IMR-90 (cell line): ENCODE measurements around the gene ZNF362. TPM values are rescaled to one million over a fixed set of nuclear protein-coding genes. Genes with fewer than 3 reads are reported as not detected.

Experiments
- ATAC-seq: fragments of 200-7000 bp; cut with Tn5 transposase; 2 replicates; pipeline ENCODE4 v1.9.1; 2020; ENCODE audit warnings: low read depth, mild to moderate bottlenecking, moderate library complexity
- BruUV-seq: library from RNA; stranded (reverse); fragments of 400-500 nt; replicated peaks from 2 replicates; lab custom pipeline; 2021; lab: Mats Ljungman, UMichigan
- CTCF ChIA-PET: fragments of 300-600 bp; formaldehyde crosslinking; extraction: SDS; loops from one replicate; lab custom pipeline; 2021; ENCODE audit warnings: antibody characterized with exemption; lab: Yijun Ruan, JAX
- POLR2A ChIA-PET: fragments of 300-600 bp; sonication (Branson Sonifier 250); formaldehyde crosslinking; loops from one replicate; lab custom pipeline; 2022; ENCODE audit warnings: antibody characterized with exemption; ENCODE audit not compliant: unreplicated experiment; lab: Charles Lee
- DNase-seq: peaks from one replicate; pipeline ENCODE4 v3.0.0; 2013
- H2AFZ ChIP-seq: replicated peaks from 2 replicates; pipeline ENCODE3; 2013; ENCODE audit warnings: low read length, mild to moderate bottlenecking; ENCODE audit not compliant: poor library complexity
- H2AK5ac ChIP-seq: 2 replicates; pipeline ENCODE4 v1.6.1; 2013; ENCODE audit warnings: low read depth, low read length, inconsistent platforms
- H2AK9ac ChIP-seq: replicated peaks from 2 replicates; pipeline ENCODE3; 2013; ENCODE audit warnings: mild to moderate bottlenecking, low read depth, low read length, moderate library complexity; ENCODE audit not compliant: poor library complexity
- H2BK120ac ChIP-seq: 2 replicates; pipeline ENCODE4 v1.6.1; 2013; ENCODE audit warnings: low read depth, low read length, inconsistent platforms
- H2BK15ac ChIP-seq: 3 replicates; pipeline ENCODE4 v1.6.1; 2013; ENCODE audit warnings: low read depth, low read length, inconsistent platforms
- H2BK20ac ChIP-seq: 2 replicates; pipeline ENCODE4 v1.6.1; 2013; ENCODE audit warnings: low read depth, mild to moderate bottlenecking, inconsistent platforms, low read length, moderate library complexity
- H2BK5ac ChIP-seq: 2 replicates; pipeline ENCODE4 v1.6.1; 2013; ENCODE audit warnings: mild to moderate bottlenecking, low read depth, low read length, inconsistent platforms; ENCODE audit not compliant: poor library complexity, severe bottlenecking
- H3K14ac ChIP-seq: replicated peaks from 2 replicates; pipeline ENCODE4 v1.6.1; 2013; ENCODE audit warnings: low read depth, low read length, inconsistent platforms
- H3K18ac ChIP-seq: 2 replicates; pipeline ENCODE4 v1.6.1; 2013; ENCODE audit warnings: low read depth, low read length, control low read depth
- H3K23ac ChIP-seq: 2 replicates; pipeline ENCODE4 v1.6.1; 2013; ENCODE audit warnings: low read depth, low read length, inconsistent platforms
- H3K27ac ChIP-seq: 2 replicates; pipeline ENCODE4 v1.5.1; 2013; ENCODE audit warnings: mild to moderate bottlenecking, control low read depth, low read length; ENCODE audit not compliant: insufficient read depth
- H3K27me3 ChIP-seq: 2 replicates; pipeline ENCODE4 v1.6.1; 2013; ENCODE audit warnings: low read length; ENCODE audit not compliant: control insufficient read depth, insufficient read depth
- H3K36me3 ChIP-seq: 2 replicates; pipeline ENCODE4 v1.6.1; 2013; ENCODE audit warnings: low read length, mixed read lengths; ENCODE audit not compliant: control insufficient read depth, insufficient read depth
- H3K4ac ChIP-seq: 2 replicates; pipeline ENCODE4 v1.6.1; 2013; ENCODE audit warnings: low read depth, low read length, inconsistent platforms
- H3K4me1 ChIP-seq: 2 replicates; pipeline ENCODE4 v1.6.1; 2013; ENCODE audit warnings: low read length, mixed read lengths; ENCODE audit not compliant: control insufficient read depth, insufficient read depth
- H3K4me2 ChIP-seq: 2 replicates; pipeline ENCODE4 v1.6.1; 2013; ENCODE audit warnings: low read depth, mild to moderate bottlenecking, control low read depth, low read length, moderate library complexity
- H3K4me3 ChIP-seq: 2 replicates; pipeline ENCODE4 v1.5.1; 2013; ENCODE audit warnings: low read depth, mild to moderate bottlenecking, control low read depth, low read length, moderate library complexity; ENCODE audit not compliant: insufficient read depth
- H3K56ac ChIP-seq: 2 replicates; pipeline ENCODE4 v1.6.1; 2013; ENCODE audit warnings: low read length, inconsistent platforms; ENCODE audit not compliant: insufficient read depth; ENCODE audit errors: extremely low read depth
- H3K79me1 ChIP-seq, 2 experiments: 2 replicates each; pipeline ENCODE4 v1.6.1; 2013; ENCODE audit warnings: low read length in 2 of 2, inconsistent platforms in 1 of 2, low read depth in 1 of 2
- H3K9ac ChIP-seq: 2 replicates; pipeline ENCODE4 v1.6.1; 2013; ENCODE audit warnings: low read depth, low read length, control low read depth
- H3K9me1 ChIP-seq: 2 replicates; pipeline ENCODE4 v1.6.1; 2013; ENCODE audit warnings: low read length, inconsistent platforms; ENCODE audit not compliant: insufficient read depth
- H3K9me3 ChIP-seq: 2 replicates; pipeline ENCODE4 v1.6.1; 2013; ENCODE audit warnings: low read length; ENCODE audit not compliant: control insufficient read depth, insufficient read depth
- H4K20me1 ChIP-seq: 2 replicates; pipeline ENCODE4 v1.6.1; 2013; ENCODE audit warnings: low read length, inconsistent platforms; ENCODE audit not compliant: insufficient read depth
- H4K5ac ChIP-seq: 2 replicates; pipeline ENCODE4 v1.6.1; 2013; ENCODE audit warnings: mild to moderate bottlenecking, low read depth, low read length, control low read depth
- H4K8ac ChIP-seq, 2 experiments: 2 replicates each; pipeline ENCODE4 v1.6.1; 2013; ENCODE audit warnings: low read depth in 2 of 2, low read length in 2 of 2, control low read depth in 1 of 2, inconsistent platforms in 1 of 2
- H4K91ac ChIP-seq: 2 replicates; pipeline ENCODE4 v1.6.1; 2013; ENCODE audit warnings: low read depth, low read length, inconsistent platforms; ENCODE audit not compliant: insufficient read depth
- CHD1 ChIP-seq: IDR thresholded peaks from 2 replicates; pipeline ENCODE4 v1.6.1; 2012; ENCODE audit warnings: low read depth, low read length, improper control_type of control experiment
- CTCF ChIP-seq: conservative IDR thresholded peaks from 2 replicates; pipeline ENCODE4 v1.5.1; 2012; ENCODE audit warnings: mild to moderate bottlenecking, low read depth, low read length, improper control_type of control experiment
- ELK1 ChIP-seq: fragments of 150-350 bp; IDR thresholded peaks from 2 replicates; pipeline ENCODE4 v1.6.1; 2016; ENCODE audit warnings: low read depth, mild to moderate bottlenecking, low read length, moderate library complexity, borderline replicate concordance
- FOS ChIP-seq: fragments of 150-350 bp; IDR thresholded peaks from 2 replicates; pipeline ENCODE4 v1.6.1; 2016; ENCODE audit warnings: low read depth, low read length
- MAZ ChIP-seq: IDR thresholded peaks from 2 replicates; pipeline ENCODE4 v1.6.1; 2012; ENCODE audit warnings: low read depth, mild to moderate bottlenecking, low read length, improper control_type of control experiment, moderate library complexity, borderline replicate concordance
- MXI1 ChIP-seq: IDR thresholded peaks from 2 replicates; pipeline ENCODE4 v1.6.1; 2012; ENCODE audit warnings: low read depth, mild to moderate bottlenecking, low read length, moderate library complexity, borderline replicate concordance
- RAD21 ChIP-seq: IDR thresholded peaks from 2 replicates; pipeline ENCODE4 v1.6.1; 2012; ENCODE audit warnings: low read length, improper control_type of control experiment
- RFX5 ChIP-seq: IDR thresholded peaks from 2 replicates; pipeline ENCODE4 v1.8.0; 2012; ENCODE audit warnings: low read depth, mild to moderate bottlenecking, low read length, moderate library complexity
- SMC3 ChIP-seq: fragments of 150-350 bp; IDR thresholded peaks from 2 replicates; pipeline ENCODE4 v1.6.1; 2016; ENCODE audit warnings: low read depth, mild to moderate bottlenecking, antibody characterized with exemption, low read length, moderate library complexity
- WGBS, 2 experiments: methylation state at CpG; one replicate each; pipeline versions ENCODE4 v1.1.5 to v1.1.7; 2013; ENCODE audit warnings: missing lambda C conversion rate in 2 of 2; ENCODE audit not compliant: insufficient read length in 1 of 2; ENCODE audit errors: extremely low coverage in 2 of 2; 5-methylcytosine and 5-hydroxymethylcytosine counted together
- dilution Hi-C: fragments of 300-500 bp; cut with HindIII; formaldehyde crosslinking; loops from one replicate; pipeline ENCODE4 v1.14.3; 2018; ENCODE audit warnings: low sequenced_read_pairs; ENCODE audit not compliant: unreplicated experiment
- in situ Hi-C: fragments of 300-500 bp; cut with MboI; formaldehyde crosslinking; loops from 3 replicates; pipeline ENCODE4 v1.14.3; 2019; ENCODE audit warnings: low sequenced_read_pairs, inconsistent platforms, mixed read lengths
- intact Hi-C: fragments of 100-400 bp; cut with micrococcal nuclease; formaldehyde crosslinking; loops from 2 replicates; pipeline ENCODE4 v1.10.0; 2022
- polyA plus RNA-seq, 3 experiments: library from polyadenylated mRNA; depleted of rRNA; stranded (reverse); fragments of >200 nt; gene quantifications; 2 replicates each; pipeline ENCODE4 v1.2.3, GENCODE V29; 2012; ENCODE audit warnings: low replicate concordance in 1 of 3
- total RNA-seq: library from RNA; depleted of rRNA; stranded (reverse); fragments of >200 nt; gene quantifications from 2 replicates; pipeline ENCODE4 v1.2.3, GENCODE V29; 2012

ZNF362 gene
- total and polyA plus RNA-seq, 2 of the 4 experiments (the other 2 are of a cell fraction), result 5.7 to 12.9 TPM

GRCh38 chr1:33330361-33330890 lies 74.1 kb downstream of the ZNF362 start:
- Histone ChIP-seq H4K5ac (no peak overlapping the region), H3K4me2 (no peak overlapping the region), H3K4me1 (peaks cover 33% of the 10 kb centered on the region), H3K27ac (no peak overlapping the region), H3K14ac (0 out of 2 replicates have a peak overlapping the region, but pooled peaks have one; percentile 1), H3K36me3 (peaks cover 84% of the 10 kb centered on the region), H2AFZ (no peak overlapping the region), H3K18ac (no peak overlapping the region), H3K79me1 (peaks cover 55 to 91% of the 10 kb centered on the region in 2 experiments), H2BK5ac (no peak overlapping the region), H3K9me1 (peaks cover 27% of the 10 kb centered on the region), H3K23ac (no peak overlapping the region), H2BK15ac (no peak overlapping the region), H4K91ac (no peak overlapping the region), H3K4me3 (no peak overlapping the region), H3K56ac (no peak overlapping the region), H3K27me3 (no peaks in the 10 kb centered on the region), H2BK20ac (no peak overlapping the region), H4K20me1 (peaks cover 90% of the 10 kb centered on the region), H2AK9ac (no peak overlapping the region), H2AK5ac (no peak overlapping the region), H2BK120ac (no peak overlapping the region), H4K8ac (0 out of 4 replicates have a peak overlapping the region, but pooled peaks of 1 of the 2 experiments have one; percentile 7), H3K4ac (no peak overlapping the region), H3K9me3 (no peaks in the 10 kb centered on the region), H3K9ac (no peak overlapping the region)
- TF ChIP-seq SMC3, result no peak
- no peak for TF ChIP-seq RFX5
- TF ChIP-seq ELK1, result no peak
- no peak for TF ChIP-seq CTCF
- TF ChIP-seq MAZ, result no peak
- no peak for TF ChIP-seq MXI1
- TF ChIP-seq RAD21, result no peak
- no peak for TF ChIP-seq CHD1
- no peak for TF ChIP-seq FOS
- CTCF ChIA-PET, result interaction anchor here (0.5 to 0.9 kb wide), 2 partner anchors 8 to 73 kb away, joined by 3 read pairs; no protein-coding TSS in a partner anchor
- DNase-seq, result no peak
- POLR2A ChIA-PET, result no interaction called here
- in situ Hi-C loops (no loop called here), intact Hi-C loops (no loop called here), dilution Hi-C loops (no loop called here)
- no peak for ATAC-seq
- BruUV-seq, result no TSS peak
- WGBS, 2 experiments, result no CpG with 5 or more reads among the region's 3 CpGs
